GM18867 (cell line): ENCODE data around the gene BNIP5.

Source experiments
- ATAC-seq: cut with Tn5 transposase; IDR thresholded peaks from one replicate; pipeline ENCODE4 v1.9.1; 2021; ENCODE audit warnings: mild to moderate bottlenecking, moderate library complexity; ENCODE audit not compliant: unreplicated experiment

BNIP5 gene, protein sequence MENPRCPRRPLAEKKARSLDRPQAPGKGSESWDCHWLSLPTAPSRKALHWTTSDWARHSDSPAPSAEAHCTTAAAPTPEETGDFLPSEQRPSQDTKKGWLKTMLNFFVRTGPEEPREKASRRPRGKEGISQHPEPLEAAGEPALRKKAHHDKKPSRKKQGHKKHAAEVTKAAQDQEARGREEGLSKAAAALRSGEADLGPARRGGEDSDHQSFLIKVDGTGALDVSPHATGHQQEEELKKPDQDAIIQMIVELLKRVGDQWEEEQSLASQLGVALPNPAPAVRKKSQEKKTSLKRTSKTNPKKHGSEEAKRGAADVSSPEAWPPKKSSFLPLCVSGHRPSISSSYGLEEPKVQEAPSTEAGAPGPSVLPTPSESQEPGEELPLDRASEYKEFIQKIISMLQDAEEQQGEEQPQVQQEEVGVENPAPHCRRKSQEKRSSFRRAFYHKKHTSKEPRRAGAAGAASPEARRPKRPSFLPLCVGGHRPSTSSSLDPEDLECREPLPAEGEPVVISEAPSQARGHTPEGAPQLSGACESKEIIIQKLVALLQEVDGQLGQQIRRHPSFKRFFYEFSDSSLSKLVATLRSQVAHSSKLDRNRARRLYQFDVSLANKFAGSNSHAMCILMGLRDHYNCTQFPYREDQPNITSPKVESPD

DNA sequence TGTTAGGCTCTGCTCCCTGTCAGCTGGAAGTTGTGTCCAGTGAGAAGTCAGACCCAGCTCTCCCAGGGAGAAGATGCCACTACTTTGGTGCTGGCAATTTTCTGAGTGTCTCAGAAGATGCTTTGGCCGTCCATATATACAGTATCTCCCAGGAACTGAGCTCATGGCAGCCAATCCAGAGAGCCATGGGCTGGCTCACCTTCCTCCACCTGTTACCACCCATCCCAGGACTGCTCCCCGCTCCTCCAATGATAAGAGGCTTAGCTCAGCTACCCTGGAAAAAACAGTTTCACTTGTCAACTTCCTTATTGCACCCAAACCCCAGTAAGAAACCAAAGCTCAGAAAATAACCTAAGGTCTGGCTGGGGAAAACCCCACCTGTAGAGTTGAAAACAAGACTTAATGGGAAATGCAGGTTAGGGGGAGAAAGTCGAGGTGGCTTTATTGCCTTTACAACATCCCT lies at the start of gene BNIP5:
TSS of gene BNIP5 (minus strand) at position 110 of the 463 bp plus-strand sequence. CDS start 6,198 bp downstream, outside the sequence.
- no peak for ATAC-seq

DNA sequence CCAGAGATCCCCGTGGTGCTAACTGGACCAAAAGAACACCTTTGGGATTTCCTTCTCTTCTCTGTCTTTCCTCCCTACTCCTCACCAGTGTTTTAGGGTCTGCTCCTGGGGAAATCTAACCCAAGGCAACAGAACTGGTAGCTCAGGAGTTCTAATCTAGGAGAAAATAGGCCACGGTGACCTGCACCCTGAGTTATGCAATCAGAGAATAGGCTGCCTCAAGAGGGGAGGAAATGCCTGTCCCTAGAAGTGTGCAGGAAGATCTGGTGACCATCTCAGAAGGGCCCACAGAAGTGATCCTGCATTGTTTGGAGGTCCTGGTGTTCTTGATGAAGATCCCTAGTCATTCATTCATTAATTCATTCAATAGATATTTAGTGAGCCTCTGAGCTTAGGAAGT lies 47.4 kb upstream of the BNIP5 start:
- ATAC-seq, result no peak

DNA sequence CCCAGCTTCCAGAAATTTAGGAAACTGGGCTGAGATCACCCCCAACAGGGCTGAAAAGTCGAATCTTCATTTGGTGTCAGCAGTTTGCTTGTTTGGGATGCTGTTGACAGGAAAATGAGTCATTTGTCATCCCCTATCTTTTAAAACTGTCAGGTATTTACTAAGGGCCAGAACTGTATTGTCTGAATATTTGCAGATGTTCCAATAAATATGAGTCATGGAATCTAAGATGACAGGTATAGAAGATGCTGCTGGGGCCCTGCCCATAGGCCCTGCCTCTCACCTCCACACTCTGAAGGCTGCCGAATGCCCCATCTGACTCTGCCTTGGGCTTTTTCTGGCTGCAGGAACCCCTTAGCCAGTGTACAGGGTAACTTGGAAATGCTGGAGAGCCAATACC lies 46.9 kb upstream of the BNIP5 start:
- no peak for ATAC-seq

DNA sequence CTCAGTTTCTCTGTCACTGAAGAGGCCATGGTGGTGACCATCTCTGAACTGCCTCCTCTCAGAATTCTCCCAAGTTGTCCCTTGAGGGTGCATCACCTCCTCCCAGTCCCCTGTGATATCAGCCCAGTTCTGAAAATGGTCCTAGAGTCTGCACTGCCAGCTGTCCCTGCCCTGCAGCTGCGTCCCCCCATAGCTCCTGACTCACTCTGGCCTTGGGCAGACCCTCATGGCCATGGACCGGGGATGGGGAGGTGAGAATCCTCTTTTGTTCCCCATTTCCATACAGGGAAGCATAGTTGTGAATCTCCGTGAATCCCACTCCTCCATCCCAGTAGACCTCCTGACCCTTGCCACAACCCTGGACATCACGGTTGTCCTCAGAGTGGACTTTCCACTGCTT lies 46.3 kb upstream of the BNIP5 start:
- no peak for ATAC-seq

DNA sequence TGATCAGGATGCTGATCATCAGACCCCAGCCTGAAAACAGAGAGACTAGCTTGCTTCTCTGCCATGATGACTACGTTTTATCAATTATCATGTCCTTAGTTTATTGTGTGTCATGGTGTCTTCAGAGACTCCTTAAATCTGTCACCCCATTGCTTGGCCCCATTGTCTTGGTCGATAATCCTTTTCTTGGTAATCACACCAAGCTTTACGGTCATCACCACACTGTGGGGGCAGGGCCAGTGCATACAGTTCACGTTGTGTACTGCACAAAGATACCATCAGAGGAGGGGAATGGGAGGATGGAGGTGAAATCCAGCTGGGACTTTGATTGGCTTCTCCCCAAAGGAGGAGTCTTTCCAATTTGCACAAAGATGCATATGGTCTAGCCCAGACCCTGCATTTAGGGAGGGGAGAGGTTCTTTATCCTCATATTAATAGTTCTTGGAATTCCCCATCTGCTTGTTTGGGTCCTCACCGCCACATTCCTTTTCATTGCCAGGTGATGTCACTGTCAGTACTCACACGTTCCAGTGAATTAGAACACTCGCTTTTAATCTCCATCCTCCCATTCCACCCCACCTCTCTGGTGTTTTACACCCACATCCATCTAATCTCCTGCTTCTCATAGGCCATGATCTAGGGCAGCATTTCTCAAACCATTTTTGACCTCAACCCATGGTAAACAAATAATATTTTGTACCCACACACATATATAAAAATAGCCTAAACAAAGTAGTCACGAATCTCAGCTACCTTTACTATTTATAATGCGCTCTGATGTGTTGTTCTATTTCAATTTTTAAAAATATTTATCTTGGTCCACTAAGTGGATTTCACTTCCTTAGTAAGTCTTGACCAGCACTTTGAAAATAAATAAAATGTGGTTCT lies 45.1 kb upstream of the BNIP5 start:
- ATAC-seq, result peak; percentile 50

DNA sequence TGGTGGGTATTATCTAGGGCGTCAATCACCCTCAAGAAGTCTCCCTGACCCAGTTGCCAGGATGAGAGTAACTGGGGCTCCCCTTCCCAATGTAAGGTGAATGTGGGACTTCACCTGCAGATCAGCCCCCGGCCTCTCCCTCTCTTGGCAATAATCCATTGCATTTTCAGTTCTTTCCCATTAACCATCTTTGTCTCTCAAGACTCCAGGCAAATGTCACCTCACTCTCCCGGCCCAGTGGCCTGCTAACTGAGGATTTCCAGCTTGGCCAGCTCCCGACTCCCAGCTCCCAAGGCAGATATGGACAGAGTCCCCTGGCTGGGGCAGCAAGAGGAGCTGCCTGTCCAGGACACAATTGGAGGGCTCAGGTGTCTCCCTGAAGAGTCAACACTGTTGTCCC lies 43.5 kb upstream of the BNIP5 start:
- no peak for ATAC-seq

DNA sequence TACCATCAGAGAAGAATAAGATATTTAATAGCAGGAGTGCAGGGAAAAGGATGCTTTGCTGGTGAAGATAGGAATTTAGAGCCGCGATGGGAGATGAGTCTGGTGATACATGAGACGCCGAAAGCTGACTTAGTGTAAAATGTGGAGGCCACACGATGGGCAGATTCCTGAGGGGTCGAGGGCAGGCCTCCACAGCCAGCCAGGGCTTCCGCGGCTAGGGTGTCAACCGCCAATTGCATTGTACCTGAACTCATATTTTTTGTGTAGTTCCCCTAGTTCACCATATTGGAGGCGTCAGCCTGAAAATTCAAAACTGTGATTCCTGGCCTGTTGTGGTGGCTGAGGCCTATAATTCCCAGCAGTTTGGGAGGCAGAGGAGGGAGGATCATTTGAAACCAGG lies 42.2 kb upstream of the BNIP5 start:
- ATAC-seq, result no peak

DNA sequence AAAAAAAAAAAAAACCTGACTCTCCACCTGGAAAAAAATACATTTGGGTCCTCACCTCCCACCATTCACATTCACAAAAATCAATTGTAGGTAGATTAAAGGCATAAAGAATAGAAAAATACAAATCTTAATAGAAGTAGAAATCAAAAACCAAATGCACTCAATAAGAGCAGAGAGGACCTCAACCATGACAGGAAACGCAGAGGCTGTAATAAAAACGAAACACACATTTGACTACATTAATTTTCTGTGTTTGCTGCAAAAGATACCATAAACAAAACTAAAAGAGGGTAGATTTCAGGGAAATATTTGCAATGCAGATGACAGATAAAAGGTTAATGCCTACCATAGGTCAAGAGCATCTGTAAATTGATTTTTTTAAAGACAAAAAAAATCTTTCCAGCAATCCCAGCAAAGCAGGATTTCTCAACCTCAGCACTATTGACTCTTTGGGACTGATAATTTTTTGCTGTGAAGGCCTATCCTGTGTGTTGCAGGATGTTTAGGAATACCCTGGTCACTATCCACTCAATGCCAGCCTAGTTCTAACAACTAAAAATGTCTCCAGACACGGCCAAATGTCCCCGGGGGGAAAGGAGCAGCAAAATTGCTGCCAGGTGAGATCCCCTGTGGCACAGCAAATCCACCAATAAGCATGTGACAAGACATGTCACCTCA lies 41.7 kb upstream of the BNIP5 start:
- no peak for ATAC-seq

DNA sequence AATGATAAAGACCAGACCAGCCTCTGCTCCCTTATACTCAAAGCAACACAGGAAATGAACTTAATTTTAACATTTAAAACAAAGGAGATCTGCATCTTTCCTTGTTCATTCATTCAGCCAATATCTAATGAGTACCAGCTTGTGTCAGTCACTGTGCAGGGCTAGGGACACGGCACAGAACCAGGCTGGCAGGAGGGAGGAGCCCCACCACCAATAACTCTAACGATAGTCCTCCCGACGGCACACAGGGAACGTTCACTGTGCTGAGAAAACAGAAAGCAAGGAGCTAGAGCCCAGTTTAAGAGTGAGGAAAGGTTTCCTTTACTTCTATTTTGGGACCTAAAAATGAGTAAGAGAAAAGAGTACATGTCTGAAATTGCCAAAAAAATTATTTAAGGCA lies 40.9 kb upstream of the BNIP5 start:
- no peak for ATAC-seq

DNA sequence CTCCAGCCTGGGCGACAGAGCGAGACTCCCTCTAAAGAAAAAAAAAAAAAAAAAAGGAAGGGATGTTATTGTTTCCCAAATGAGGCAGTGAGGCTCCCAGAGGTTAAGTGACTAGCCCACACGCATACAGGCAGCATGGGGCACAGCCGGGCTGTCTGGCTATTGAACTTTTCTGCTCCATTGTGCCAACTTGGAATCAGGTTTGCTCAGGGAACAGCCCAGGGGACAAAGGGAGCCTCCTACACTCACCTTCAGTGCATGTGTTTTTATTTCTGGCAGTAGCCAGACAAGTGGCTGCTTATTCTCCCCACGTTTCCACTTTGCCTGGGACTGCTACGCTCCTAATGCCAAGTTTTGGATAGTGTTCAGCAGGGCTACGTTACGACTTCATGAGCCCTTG lies 40.1 kb upstream of the BNIP5 start:
- no peak for ATAC-seq

DNA sequence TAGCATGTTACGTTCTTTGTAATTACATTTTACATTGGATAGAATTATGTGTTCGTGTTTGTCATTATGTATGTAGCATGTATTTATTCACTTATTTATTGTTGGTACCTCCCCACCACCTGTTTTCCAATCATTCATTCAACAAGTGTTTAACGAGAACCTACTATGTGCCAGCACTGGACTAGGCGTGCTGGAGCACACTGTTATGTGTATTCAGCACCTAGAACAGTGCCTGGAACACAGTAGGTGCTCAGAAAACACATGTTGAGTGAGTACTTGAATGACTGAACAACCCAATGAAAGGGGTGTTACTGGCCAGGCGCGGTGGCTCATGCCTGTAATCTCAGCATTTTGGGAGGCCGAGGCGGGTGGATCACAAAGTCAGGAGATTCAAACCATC lies 39.5 kb upstream of the BNIP5 start:
- no peak for ATAC-seq

DNA sequence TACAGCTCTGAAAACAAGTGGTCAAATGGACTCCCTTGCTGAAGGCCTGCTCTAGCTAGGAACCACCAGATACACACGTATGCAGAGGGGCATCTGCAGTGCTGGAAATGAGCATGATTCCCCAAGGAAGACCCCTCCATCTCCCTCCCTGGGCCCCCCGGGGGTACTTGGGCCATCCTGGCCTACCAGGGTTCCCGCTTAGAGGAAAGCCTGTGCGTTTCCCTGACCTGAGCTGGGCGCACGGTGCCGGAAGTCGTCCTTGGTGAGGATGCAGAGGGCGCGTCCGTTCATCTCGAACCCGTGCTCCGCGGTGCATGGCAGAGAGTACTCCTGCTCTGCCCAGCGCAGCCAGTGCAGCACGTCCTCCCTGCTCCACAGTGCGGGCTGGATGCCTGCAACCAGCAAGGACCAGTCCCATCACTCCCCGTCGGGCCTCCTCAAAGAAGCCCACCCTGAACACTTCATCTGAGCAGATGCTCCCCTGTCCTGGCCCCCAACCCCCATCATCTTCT lies 39.0 kb upstream of the BNIP5 start:
- no peak for ATAC-seq

DNA sequence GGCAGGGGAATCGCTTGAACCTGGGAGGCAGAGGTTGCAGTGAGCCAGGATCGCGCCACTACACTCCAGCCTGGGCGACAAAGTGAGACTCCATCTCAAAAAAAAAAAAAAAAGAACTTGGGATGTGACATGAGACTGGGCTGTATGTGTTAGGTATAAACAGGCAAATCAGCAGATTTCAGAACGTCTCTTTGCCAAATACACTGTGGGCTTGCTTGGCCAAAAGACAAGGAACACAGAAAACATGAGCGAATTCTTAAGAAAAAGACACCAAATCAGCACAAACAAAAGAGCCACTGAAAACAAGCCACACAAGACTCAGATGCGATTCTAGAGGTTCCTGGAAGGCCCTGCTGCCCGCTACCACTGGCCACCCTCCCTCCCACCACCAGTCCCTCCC lies 38.3 kb upstream of the BNIP5 start:
- ATAC-seq, result no peak

DNA sequence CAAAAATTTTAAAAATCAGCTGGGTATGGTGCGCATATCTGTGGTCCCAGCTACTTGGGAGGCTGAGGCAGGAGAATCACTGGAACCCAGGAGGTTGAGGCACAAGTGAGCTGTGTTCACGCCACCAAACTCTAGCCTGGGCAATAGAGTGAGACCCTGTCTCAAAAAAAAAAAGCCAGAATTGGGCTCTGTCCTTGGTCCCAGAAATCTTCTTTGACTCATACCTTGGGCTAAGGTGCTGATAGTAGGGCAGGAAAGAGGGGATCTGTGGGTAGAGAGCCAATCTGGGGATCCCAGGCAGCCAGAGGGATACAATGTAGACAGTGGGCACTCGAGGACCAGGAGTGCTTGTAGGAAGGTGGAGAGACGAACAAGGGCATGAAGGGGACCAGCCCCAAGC lies 37.5 kb upstream of the BNIP5 start:
- no peak for ATAC-seq

DNA sequence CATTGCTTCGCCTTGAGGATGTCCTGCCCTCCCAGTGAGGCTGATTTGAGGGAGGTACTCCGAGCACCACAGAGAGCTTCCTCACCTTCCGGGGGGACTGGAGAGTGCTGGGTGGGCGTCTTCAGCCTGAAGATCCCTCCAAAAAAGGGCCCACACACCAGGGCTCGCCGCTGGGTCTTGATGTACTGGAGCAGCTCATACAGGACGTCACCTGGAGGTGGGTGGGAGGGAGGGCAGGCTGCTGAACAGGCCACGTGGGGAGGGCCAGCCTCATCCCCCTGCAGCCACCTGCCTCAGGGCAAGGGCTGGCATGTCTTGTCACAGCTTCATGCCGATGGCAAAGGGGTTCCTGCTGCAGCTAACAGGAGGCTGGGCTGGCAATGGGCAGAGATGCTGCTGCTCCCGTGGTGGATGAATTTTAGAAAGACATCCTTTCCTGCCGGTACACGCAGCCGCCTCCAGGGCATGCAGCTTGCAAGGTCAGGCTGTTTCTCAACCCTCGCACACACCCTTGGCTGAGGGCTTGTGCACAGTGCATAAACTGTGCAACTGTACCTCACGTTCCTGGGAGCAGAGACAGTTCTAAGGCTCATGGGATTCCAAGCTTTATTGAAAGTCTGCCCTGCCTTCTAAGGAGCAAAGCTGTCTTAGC lies 36.8 kb upstream of the BNIP5 start:
- no peak for ATAC-seq

DNA sequence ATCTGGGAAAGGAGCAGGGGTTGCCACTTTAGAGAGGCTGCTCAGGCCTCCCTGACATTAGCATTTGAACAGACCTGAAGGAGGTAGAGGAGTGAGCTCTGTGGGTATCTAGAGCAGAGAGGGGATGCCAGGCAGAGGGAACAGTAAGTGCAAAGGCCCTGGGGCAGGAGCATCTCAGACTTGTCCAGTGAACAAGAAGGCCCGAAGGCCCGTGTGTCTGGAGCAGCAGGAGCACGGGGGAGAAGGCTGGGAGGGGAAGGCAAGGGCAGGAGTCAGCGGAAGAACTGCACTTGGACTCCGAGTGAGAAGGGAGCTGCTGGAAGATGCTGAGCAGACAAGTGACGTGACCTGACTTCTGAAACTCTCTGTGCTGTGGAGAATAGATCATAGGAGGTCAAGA lies 35.4 kb upstream of the BNIP5 start:
- no peak for ATAC-seq

DNA sequence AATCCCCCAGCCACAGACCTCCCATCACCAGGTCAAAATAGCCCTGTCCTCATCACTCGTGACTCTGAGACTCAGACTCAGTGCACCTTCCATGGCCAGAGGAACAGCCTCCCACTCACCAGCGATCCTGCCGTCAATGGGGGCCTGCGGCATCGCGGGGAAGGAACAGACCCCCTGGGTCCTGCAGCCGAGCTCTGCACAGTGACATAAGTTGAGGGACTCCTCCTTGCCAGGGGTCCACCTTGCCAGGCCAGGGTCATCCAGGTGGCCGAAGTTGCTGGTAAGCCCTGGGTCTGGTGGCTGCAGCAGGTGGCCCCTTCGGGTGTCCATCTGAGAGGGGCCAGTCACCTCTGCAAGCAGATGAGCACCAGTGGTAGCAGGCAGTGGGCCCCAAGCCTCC lies 34.5 kb upstream of the BNIP5 start:
- no peak for ATAC-seq

DNA sequence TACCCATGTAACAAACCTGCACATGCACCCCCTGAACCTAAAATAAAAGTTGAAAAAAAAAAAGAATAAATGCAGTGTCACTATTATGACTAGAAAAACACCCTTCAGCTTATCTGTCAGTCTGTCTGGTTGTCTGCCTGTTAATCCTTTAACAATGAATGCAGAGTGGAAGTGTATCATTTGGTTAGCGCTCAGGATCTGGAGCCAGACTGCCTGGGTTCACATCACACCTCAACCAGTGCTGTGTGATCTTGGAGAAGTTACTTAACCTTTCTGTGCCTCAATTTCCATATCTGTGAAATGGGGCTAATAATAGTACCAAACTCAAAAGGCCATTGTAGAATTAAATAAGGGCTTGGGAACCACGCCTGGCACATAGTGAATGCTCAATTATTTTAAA lies 34.0 kb upstream of the BNIP5 start:
- ATAC-seq, result no peak

DNA sequence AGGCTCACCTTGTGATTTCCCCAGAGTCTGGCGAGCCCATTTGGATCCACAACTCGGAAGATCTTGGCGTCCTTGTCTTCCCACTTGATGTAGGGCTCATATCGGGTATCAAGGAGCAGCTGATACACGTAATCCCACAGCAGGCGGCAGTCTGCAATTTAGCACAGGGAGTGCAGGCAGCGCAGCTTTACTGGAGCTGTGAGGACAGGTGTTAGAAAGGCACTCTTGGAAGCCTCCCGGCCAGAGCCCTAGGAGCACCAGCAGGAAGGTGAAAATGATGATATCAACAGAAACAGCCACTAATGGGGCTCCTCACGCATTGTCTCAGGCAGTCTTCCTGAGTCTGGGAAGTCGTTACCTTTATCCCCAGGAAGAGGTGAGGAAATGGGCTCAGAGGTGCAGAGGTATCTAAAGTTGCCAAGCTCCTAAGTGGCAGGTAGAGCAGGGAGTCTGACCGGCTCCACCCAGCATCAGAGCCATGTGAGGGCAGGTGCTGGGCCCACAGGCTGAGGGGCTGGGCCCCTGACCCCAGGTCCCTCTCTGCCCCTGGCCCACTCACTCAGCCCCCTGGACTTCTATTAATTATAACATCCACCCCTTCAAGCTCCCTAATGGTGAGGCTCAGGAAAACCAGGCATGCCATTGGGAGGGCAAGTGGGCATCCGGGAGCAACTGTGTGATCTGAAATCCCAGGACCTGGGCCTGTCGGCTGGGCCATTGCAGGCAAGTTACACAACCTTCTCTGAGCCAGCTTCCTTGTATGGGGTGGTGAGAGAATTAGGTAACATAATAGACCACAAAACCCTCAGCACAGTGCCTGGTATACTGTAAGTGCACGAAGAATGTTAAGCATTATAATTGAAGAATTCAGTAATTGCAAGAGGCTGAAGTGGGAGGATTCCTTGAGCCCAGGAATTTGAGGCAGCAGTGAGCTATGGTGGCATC lies 32.5 kb upstream of the BNIP5 start:
- ATAC-seq, result no peak
